ENCODE measurements around the gene EIPR1. TPM values are rescaled to one million over a fixed set of nuclear protein-coding genes. Genes with fewer than 3 reads are reported as not detected.

EIPR1 gene
- total RNA-seq, 1 experiment from 2014 or later: 27.8 TPM

GRCh38 chr2:3293221-3293620, 84.4 kb downstream of the EIPR1 start:
- H4K91ac ChIP-seq (ENCODE audit: insufficient read length, low read depth, low read length): no peak overlapping the region
- no peak overlapping the region for H3K9ac ChIP-seq (ENCODE audit: extremely low read depth, insufficient read length, low read length)
- H3K79me2 ChIP-seq (ENCODE audit: insufficient read depth, low read length): no peaks in the 10 kb centered on the region
- H2AK5ac ChIP-seq (ENCODE audit: insufficient read length, low read length): no peak overlapping the region
- H3K27ac ChIP-seq (ENCODE audit: insufficient read length, low read depth, low read length): no peak overlapping the region
- H2BK12ac ChIP-seq (ENCODE audit: insufficient read length, low read depth, low read length): no peak overlapping the region
- no peak for TF ChIP-seq CTCF (conservative IDR thresholded peaks at IDR 0.05)
- no peak overlapping the region for H3K18ac ChIP-seq (ENCODE audit: insufficient read length, low read depth, low read length)
- H2BK20ac ChIP-seq (ENCODE audit: low read depth, low read length, poor library complexity, severe bottlenecking): no peak overlapping the region
- peak overlapping the region in 1 of 3 experiments; percentile 28; a peak in 1 of 7 replicates for H3K27ac Mint-ChIP-seq
- H3K4me2 ChIP-seq (ENCODE audit: insufficient read depth, insufficient read length, low read length): no peak overlapping the region
- H4K8ac ChIP-seq (replicated peaks; ENCODE audit: insufficient read length, low read depth, low read length): no peak overlapping the region
- H3K14ac ChIP-seq (ENCODE audit: insufficient read depth, low read length): no peak overlapping the region
- no peaks in the 10 kb centered on the region; a peak in 1 of 7 replicates for H3K36me3 Mint-ChIP-seq (ENCODE audit: insufficient read depth in 1 of 3, low read depth in 3 of 3)
- no peaks in the 10 kb centered on the region for H3K9me3 Mint-ChIP-seq
- no peak overlapping the region for H4K5ac ChIP-seq (ENCODE audit: insufficient read length, low read depth, low read length)
- H3K27me3 ChIP-seq (ENCODE audit: insufficient read depth, low read length): no peaks in the 10 kb centered on the region
- no CpG with 5 or more reads among the region's 9 CpGs for WGBS (ENCODE audit: extremely low coverage, insufficient read length, low lambda C conversion rate)
- H3K23ac ChIP-seq (ENCODE audit: insufficient read length, low read depth, low read length): no peak overlapping the region
- no peak overlapping the region for H2BK5ac ChIP-seq (ENCODE audit: insufficient read length, low read length)
- no peak overlapping the region for H2BK15ac ChIP-seq (ENCODE audit: low read depth, low read length)
- H3K4me1 Mint-ChIP-seq: peaks cover 16 to 21% of the 10 kb centered on the region in 2 experiments
- no peaks in the 10 kb centered on the region for H3K9me3 ChIP-seq (ENCODE audit: control insufficient read depth, low read depth, low read length)
- DNase-seq: peak; percentile 32
- H3T11ph ChIP-seq (ENCODE audit: low read length): no peak overlapping the region
- H3K4ac ChIP-seq (ENCODE audit: low read depth, low read length): no peak overlapping the region
- no peaks in the 10 kb centered on the region for H3K23me2 ChIP-seq (ENCODE audit: insufficient read length, low read depth, low read length, poor library complexity, severe bottlenecking)
- peaks cover 2% of the 10 kb centered on the region for H4K20me1 ChIP-seq (ENCODE audit: control insufficient read depth, insufficient read depth, insufficient read length)
- H2BK120ac ChIP-seq (ENCODE audit: low read depth, low read length, poor library complexity, severe bottlenecking): no peak overlapping the region
- no peaks in the 10 kb centered on the region for H3K79me1 ChIP-seq (ENCODE audit: insufficient read depth, low read depth, low read length, poor library complexity, severe bottlenecking)
- no peak overlapping the region for H3K4me3 Mint-ChIP-seq
- H3K56ac ChIP-seq (ENCODE audit: insufficient read length, low read depth, low read length): no peak overlapping the region
- no peaks in the 10 kb centered on the region; the same call in 1 of the 2 replicates for H3K4me1 ChIP-seq (ENCODE audit: insufficient read depth, low read length)
- H3K27me3 Mint-ChIP-seq (ENCODE audit: low read depth): no peaks in the 10 kb centered on the region
- H2AFZ ChIP-seq (ENCODE audit: low read length): no peak overlapping the region
